ENCODE measurements around the gene ZCCHC14.

Gene ZCCHC14

DNA sequence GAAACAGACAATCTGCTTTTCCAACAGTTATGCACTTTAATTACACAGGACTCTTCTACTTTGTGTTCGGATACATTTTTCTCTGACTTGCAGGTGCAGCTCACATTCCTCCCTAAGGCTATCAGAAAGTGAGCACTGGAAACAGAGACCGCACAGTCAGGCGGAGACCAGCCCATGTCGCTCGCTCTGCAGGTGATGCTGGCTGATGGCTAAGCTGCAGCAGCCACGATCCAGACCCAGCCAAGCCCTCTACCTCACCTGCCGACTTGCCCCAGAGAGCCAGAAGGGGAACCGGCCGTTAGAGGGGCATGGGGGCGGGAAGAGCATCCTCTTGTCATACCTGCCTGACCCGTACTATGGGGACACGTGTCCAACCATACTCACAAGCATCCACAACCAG lies 66.9 kb downstream of the ZCCHC14 start:
- H3K4me3 ChIP-seq (ENCODE audit: low read depth, low read length): no peak overlapping the region
- TF ChIP-seq, protein P1, sequence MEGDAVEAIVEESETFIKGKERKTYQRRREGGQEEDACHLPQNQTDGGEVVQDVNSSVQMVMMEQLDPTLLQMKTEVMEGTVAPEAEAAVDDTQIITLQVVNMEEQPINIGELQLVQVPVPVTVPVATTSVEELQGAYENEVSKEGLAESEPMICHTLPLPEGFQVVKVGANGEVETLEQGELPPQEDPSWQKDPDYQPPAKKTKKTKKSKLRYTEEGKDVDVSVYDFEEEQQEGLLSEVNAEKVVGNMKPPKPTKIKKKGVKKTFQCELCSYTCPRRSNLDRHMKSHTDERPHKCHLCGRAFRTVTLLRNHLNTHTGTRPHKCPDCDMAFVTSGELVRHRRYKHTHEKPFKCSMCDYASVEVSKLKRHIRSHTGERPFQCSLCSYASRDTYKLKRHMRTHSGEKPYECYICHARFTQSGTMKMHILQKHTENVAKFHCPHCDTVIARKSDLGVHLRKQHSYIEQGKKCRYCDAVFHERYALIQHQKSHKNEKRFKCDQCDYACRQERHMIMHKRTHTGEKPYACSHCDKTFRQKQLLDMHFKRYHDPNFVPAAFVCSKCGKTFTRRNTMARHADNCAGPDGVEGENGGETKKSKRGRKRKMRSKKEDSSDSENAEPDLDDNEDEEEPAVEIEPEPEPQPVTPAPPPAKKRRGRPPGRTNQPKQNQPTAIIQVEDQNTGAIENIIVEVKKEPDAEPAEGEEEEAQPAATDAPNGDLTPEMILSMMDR (IDR thresholded peaks at IDR 0.05; ENCODE audit: borderline replicate concordance, insufficient read depth, low read depth, low read length): no peak

DNA sequence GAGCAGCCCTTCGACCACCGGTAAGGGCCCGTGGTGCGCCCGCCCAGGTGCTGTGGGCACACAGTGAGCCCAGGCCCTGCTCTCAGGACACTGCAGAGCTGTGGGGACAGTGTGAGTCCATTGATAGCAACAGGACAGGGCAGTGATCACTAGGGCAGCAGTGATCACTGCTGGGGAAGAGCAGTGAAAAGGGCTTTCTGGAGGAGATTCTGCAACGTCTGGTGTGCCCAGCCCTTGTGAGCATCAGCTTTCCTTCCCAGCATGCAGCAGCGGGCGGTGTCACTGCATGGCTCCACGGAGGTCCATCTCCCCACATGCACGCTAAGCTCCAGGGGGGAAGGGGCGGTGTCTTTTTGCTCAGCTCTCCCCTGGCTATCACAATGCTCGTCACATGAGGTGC lies 68.6 kb downstream of the ZCCHC14 start:
- TF ChIP-seq, protein P1 (IDR thresholded peaks at IDR 0.05; ENCODE audit: borderline replicate concordance, insufficient read depth, low read depth, low read length): no peak
- H3K4me3 ChIP-seq (ENCODE audit: low read depth, low read length): no peak overlapping the region

DNA sequence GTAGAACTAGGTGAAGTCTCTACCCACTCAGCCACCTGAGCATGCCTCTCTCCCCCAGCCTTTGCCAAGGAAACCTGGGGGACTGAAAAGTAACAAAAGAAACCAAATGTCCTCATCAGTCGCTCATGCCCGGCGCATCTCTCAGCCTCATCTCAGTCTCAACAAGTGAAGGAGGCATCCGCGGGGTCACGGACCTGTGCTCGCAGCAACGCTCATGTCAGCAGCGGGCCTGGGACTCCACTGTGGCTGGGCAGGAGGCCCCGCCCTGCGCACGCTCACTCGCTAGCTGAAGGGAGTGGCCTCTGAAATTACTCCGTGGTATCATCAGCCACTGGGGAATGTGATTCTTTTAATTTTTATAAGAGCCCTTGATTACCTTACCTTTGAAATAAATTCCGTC lies 69.4 kb downstream of the ZCCHC14 start:
- no peak overlapping the region for H3K4me3 ChIP-seq (ENCODE audit: low read depth, low read length)
- TF ChIP-seq, protein P1 (IDR thresholded peaks at IDR 0.05; ENCODE audit: borderline replicate concordance, insufficient read depth, low read depth, low read length): no peak

DNA sequence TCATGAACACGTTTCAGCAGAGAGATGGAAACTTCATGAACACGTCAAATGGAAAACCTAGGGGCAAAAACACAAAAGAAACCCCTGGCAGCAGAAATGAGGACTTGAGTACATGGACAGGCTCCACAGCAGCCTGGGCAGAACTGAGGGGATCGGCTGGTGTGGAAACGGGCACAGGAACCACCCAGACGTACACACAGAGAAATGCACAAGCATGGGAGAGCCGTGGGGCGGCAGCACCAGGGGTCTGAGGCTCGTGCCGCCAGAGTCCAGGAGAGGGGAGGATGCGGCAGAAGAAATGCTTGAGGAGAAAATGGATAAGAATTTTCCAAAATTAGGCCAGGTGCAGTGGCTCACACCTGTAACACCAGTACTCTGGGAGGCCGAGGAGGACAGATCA lies 70.7 kb downstream of the ZCCHC14 start:
- TF ChIP-seq, protein P1 (IDR thresholded peaks at IDR 0.05; ENCODE audit: borderline replicate concordance, insufficient read depth, low read depth, low read length): no peak
- H3K4me3 ChIP-seq (ENCODE audit: low read depth, low read length): no peak overlapping the region

DNA sequence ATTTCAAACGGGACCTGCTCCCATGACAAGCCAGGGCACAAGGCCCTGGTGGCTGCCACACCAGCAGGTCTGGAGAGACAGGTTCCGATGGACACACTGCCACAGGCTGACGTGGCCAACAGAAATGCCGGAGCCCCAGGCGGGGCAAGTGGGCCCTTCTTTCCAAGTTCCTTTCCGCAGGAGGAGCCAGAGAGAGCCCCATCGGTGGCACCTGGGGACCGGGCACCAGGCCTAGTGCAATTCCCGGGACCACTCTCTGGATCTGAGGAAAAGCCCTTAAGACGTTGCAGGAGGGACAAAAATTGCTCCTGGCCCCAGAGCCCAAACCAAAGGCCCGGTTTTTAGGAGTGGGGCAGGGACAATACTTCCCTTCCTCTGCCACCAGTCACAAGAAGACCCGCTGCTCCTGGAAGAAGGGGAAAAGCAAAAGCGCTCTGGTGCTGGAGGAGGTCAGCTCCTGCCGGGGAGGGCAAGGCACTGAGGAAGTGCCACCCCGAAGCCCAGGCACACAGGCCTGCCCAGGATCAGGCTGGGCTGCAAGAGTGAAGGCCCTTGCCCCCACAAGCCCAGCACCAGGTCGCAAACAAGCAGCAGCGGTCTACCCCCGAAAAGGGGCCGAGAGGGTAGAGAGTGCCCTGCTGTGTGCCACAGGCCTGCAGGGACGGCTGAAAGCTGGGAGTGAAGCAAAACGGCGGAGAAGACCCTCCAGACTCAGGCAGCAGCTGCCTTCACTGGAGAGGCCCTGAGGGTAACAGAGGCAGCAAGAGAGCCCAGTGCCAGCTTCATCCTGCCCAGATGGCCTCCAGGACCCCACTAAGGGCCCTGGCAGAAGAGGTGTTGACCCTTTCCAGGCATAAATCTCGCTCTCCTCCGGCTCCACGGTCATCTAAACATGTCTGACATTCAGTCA lies 71.6 kb downstream of the ZCCHC14 start:
- no peak overlapping the region for H3K4me3 ChIP-seq (ENCODE audit: low read depth, low read length)
- TF ChIP-seq, protein P1 (IDR thresholded peaks at IDR 0.05; ENCODE audit: borderline replicate concordance, insufficient read depth, low read depth, low read length): no peak

DNA sequence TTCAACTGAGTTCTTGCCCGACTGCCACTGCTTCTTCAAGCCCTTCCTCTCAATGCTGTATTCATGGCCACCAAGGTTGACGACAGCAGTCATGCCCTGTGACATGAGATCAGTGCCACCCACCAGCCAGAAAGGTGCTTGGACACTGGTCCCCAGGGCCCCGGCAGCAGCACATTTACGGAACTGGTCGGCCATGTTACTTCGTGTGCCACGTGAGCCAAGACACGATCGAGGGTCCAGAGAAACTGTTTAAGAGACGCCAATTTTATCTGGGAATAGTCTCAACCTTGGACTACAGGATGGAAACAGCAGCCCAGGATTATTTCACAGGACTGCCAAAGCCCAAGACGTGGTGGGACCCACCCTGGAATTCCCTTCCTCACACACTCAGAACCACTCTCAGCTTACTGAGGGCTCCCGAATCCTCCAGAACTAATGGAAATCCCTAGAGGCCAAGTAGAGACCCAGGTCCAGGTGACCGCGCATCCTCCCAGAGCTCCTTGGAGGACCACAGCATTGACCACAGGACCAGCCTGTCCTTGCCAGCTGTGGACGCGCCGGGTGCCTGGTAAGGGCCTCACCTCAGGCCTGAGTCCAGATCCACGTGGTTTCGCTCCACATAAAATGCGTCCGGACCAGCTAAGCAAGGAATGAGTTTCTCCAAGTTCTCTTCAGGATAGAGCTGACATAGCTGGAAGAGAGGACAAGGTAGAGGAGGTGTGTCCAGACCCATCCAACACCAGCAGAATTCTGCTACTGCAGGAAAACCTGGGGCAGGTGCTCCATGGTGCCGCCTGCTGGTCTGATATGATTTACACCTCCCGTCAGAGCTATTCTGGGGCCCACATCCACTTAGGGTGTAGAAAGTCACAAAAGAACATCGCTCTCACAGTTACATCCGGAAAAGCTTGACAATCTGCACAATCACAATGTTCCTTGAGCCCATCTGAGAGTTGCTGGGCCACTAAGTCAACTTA lies 72.5 kb downstream of the ZCCHC14 start:
- H3K4me3 ChIP-seq (ENCODE audit: low read depth, low read length): no peak overlapping the region
- TF ChIP-seq, protein P1 (IDR thresholded peaks at IDR 0.05; ENCODE audit: borderline replicate concordance, insufficient read depth, low read depth, low read length): peak; percentile 30; the same call in 1 of the 2 replicates
